ENCODE data around the gene GALNS.
A peak's percentile ranks its signal among the peaks of the same experiment; 100 is the strongest.
"Not testable (repeated sequence)": the region's sequence is repeated elsewhere in the genome, so short reads cannot be mapped to it uniquely, and the experiment has no call there.

Gene GALNS

GRCh38 chr16:88780142-88781062, 76.3 kb downstream of the GALNS start:
- no peak for DNase-seq

DNA sequence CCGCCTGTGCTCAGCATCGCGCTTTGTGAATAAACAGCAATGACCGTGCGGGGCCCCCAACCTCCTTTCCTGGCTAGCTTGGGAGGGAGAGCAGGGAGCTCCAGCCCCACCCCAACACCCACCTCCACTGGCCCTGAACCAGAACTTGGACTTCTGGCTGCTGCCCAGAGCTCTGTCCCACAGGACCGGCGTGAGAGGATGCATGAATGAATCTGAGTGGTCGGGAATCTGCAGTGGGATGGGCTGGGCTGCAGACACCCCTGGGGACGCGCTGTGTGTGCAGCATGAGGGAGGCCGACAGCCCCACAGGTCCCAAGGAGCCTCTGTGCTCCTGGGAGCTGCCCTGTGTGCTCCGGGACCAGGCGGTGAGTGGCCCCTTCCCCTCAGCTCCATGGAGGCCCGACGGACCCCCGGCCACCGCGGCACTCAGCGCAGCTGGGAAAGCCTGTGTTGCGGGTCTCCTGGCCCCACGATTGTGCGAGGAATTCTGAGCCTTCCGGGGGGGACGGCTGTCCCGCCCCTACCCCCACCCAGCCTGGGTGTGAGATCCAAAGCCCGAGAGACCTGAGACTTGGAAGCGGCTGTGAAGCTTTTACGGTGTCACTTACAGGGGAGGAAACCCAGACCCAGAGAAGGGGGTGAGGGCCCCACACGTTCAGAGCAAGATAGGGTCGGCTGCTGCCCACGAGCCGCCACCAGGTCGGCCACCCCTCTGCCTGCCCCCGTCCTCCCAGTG, 77.2 kb downstream of the GALNS start:
- DNase-seq = no peak

DNA sequence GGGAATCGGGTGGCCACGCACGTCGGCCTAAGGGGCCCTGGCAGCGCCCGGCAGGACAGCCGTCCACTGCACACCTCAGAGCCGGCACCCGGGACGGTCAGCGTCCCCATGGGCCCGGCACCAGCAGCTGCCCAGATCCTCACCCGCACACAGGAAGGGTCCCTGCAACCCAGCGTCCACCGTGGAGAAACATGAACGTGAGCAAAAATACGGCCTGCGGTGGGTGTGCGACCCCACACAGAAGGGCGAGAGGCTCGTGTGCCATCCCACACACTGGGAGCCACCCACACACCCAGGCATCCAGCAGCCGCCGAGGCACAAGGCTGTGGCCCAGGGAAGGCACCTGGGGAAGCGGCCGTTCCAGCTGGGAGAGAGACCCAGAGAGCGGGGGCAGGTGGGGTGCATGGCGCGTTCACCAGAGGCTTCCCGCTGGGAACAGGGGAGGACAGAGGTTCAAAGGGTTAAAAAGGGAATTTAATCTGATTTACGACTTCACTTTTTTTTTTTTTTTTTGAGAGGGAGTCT, 78.1 kb downstream of the GALNS start:
- DNase-seq = no peak

DNA sequence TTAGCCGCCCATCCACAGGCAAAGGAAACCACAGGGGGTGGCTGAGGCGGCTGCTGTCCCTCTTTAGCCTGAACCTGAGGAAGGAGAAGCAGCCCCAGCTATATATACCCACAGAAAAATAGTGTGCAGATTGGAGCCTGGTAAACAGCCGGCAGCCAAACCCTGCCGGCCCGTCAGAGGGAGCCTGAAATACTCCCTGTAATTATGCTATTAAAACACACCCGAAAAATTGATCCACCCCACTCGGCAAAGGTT, 78.5 kb downstream of the GALNS start:
- DNase-seq = no peak

- no peak for DNase-seq
These were observed 79.1 kb downstream of the GALNS start for GRCh38 chr16:88777471-88778270.

DNA sequence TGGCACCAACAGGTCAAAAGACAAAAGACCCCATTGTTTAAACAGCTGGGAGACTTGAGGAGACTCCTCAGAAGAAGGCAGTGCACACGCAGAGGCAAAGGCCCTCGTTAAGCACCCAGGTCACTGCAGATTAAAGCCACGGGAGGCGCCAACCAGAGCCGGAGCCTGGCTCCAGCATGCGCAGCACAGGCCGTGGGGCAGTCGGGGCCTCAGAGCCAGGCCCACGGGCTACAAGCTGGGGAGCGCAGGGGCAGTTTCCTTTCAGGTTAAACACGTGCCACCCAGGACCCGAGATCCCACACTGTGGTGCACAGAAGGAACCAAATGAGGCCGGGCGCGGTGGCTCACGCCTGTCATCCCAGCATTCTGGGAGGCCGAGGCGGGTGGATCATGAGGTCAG, 80.9 kb downstream of the GALNS start:
- no peak for DNase-seq

- DNase-seq = no peak
These were observed 82.0 kb downstream of the GALNS start for GRCh38 chr16:88774544-88775393.

DNA sequence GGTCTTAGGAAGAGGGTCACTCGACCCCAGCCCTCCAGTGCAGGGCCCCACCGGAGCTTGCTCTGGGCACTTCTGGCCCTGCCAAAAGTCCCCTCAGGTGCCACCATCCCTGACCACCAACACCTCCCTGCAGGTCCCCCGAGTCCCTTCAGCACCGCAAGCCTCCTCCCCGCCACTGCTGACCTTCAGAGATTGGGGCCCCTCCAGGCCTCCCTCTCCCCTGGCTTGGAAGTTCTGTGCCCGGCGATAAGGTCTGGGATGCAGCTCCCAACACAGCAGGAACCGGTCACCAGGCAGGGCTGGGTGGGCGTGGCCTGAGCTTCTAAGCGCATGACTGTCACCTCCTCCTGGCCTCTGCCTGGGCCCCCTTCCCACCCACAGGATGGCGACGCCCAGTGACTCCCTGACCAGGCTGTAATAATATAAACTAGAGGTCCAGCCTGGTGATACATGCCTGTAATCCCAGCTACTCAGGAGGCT, 82.9 kb downstream of the GALNS start:
- no peak for DNase-seq

- no peak for DNase-seq
These were observed 83.6 kb downstream of the GALNS start for GRCh38 chr16:88772871-88773811.

GRCh38 chr16:88771781-88772180, 85.0 kb downstream of the GALNS start:
- DNase-seq = not testable (repeated sequence)

- no peak for DNase-seq
These were observed 85.4 kb downstream of the GALNS start for GRCh38 chr16:88771294-88771772.

DNA sequence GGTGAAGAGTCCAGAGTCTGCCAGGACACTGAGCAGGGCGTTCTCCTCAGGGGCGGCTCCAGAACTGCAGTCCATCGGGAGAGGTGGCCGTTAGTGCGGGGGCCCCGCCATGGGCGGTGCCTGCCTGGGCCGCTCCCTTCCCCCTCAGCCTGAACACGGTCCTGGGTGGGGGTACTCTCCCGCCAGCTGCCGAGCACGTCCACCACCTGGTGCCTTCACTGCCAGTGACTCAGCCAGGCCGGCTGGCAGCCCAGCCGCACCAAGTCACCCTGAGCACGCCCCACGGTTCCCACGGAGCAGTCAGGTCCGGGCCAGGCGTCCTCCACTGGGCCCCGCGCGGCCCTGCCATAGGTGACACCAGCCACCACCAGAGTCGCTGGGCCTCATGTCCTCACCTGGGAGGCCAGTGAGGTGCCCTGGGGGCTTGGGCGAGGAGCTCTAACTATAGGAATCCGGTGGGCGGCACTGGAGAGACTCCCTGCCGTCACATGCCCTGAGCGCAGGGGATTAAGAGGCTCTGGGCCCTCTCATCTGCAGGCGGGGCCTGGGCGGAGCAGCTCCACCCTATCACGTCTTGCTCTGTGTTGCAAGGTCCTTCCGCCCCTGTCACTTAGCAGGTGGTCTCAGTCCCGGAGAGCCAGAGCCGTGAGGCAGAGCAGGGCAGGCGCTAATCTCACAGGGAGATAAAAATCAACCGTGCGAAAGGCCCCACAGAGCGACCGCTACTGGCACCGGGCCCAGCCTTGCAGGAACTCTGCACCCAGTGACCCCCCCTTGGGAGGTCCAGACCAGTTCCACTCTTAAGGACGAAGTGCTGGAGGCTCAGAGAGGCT, 86.1 kb downstream of the GALNS start:
- no peak for DNase-seq

GRCh38 chr16:88769617-88770460, 86.9 kb downstream of the GALNS start:
- DNase-seq = peak in 1 of 5 donors; percentile 54

DNA sequence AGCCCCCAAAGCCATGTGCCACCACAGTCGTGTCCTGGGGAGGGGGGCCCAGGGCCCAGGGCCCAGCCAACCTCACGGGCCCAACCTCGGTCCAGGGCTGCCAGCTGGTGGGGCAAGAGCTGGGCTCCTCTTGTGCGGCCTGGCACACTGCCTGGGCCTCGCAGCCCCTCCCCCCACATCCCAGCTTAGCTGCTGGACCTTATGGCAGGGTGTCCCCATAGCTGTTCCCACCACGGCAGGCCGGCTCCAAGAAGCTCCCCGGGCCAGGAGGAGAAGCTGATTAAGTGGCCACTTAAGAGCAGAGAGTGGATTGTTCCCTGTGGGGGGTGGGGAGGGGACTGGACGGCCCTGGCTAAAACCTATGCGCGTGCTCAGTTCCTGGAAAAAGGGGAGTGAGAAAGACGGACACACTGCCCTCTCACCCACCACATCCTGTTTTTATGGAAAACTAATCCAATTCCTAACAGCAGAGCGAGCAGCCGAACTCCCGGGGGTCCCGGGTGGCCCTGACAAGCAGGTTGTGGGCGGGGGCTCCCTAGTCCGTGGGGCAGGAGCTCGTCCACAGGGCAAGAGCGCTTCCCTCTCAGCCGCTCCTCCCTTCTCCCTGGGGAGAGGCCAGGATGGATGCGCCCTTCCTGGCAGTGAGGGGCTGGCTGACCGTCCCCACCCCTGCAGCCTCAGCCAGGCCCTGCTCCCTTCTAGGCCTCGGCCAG, 88.5 kb downstream of the GALNS start:
- DNase-seq = no peak

GRCh38 chr16:88767546-88768070, 89.1 kb downstream of the GALNS start:
- DNase-seq = no peak

GRCh38 chr16:88766975-88767374, 89.8 kb downstream of the GALNS start:
- no peak for DNase-seq

- no peak for DNase-seq
These were observed 91.8 kb downstream of the GALNS start for GRCh38 chr16:88764913-88765349.

- no peak for DNase-seq
These were observed 92.7 kb downstream of the GALNS start for GRCh38 chr16:88764080-88764479.
